ENCODE measurements around the gene CST7.

- no peak for TF ChIP-seq MXI1 (IDR thresholded peaks at IDR 0.05; ENCODE audit: low read depth, low read length)
- TF ChIP-seq HDAC2 (IDR thresholded peaks at IDR 0.05), result no peak
These were observed 41.8 kb downstream of the CST7 start for GRCh38 chr20:24990810-24991252.
